Transverse colon (tissue), 4 donors: ENCODE data around the gene C2CD3. TPM values are rescaled to one million over a fixed set of nuclear protein-coding genes. Genes with fewer than 3 reads are reported as not detected.
A peak's percentile ranks its signal among the peaks of the same experiment; 100 is the strongest.

ENCODE experiments used
- DNase-seq: peaks from one replicate; pipeline ENCODE4 v3.0.0-alpha.2; 2019
- H3K27ac ChIP-seq, 4 donors: fragments of 200-600 bp; sonication (generic); 2 replicates each; pipeline ENCODE4 v1.5.1; 2016 to 2018; ENCODE audit warnings: inconsistent platforms in 4 of 4
- H3K27me3 ChIP-seq: fragments of 200-600 bp; sonication (generic); 2 replicates; pipeline ENCODE4 v1.5.1; 2017; ENCODE audit warnings: inconsistent platforms
- H3K36me3 ChIP-seq, 4 donors: fragments of 200-600 bp; sonication (generic); 2 replicates each; pipeline ENCODE4 v1.5.1; 2017 to 2019; ENCODE audit warnings: inconsistent platforms in 4 of 4
- H3K4me1 ChIP-seq, 4 donors: fragments of 200-600 bp; sonication (generic); 2 replicates each; pipeline ENCODE4 v1.5.1; 2017 to 2020; ENCODE audit warnings: inconsistent platforms in 4 of 4
- H3K4me3 ChIP-seq, 4 donors: fragments of 200-600 bp; sonication (generic); 1 replicate in 1 of 4; 2 replicates in 3 of 4; pipeline versions ENCODE4 v1.5.1 to v1.6.1; 2017 to 2019; ENCODE audit warnings: inconsistent platforms in 4 of 4
- H3K9me3 ChIP-seq, 2 donors: fragments of 200-600 bp; sonication (generic); 2 replicates each; pipeline ENCODE4 v1.5.1; 2017 to 2019; ENCODE audit warnings: inconsistent platforms in 2 of 2
- CTCF ChIP-seq, 5 experiments: fragments of 200-600 bp in 3 of 5; fragments of 450-650 bp in 2 of 5; sonication (generic) in 3 of 5; IDR thresholded peaks; 1 replicate in 2 of 5; 2 replicates in 3 of 5; pipeline ENCODE4 v1.5.1; 2016 to 2017; ENCODE audit warnings: antibody characterized with exemption in 5 of 5, inconsistent platforms in 3 of 5, mild to moderate bottlenecking in 2 of 5, moderate library complexity in 1 of 5
- EP300 ChIP-seq: sonication (generic); formaldehyde crosslinking; IDR thresholded peaks from one replicate; pipeline ENCODE4 v1.6.1; 2017; ENCODE audit warnings: antibody characterized with exemption, low read depth
- POLR2A ChIP-seq: fragments of 450-650 bp; IDR thresholded peaks from one replicate; pipeline ENCODE4 v1.6.1; 2016; ENCODE audit warnings: antibody characterized with exemption, mild to moderate bottlenecking, moderate library complexity
- POLR2AphosphoS5 ChIP-seq, 3 donors: sonication (generic); formaldehyde crosslinking; IDR thresholded peaks; one replicate each; pipeline ENCODE4 v1.6.1; 2016; ENCODE audit warnings: antibody characterized with exemption in 3 of 3
- WGBS, 2 donors: methylation state at CpG; one replicate each; pipeline ENCODE4 v1.1.5; 2018; ENCODE audit warnings: low coverage in 1 of 2; 5-methylcytosine and 5-hydroxymethylcytosine counted together
- in situ Hi-C, 4 donors: fragments of 200-750 bp; cut with MboI; loops; one replicate each; pipeline versions ENCODE4 v1.15.0 to v1.15.1; 2017; ENCODE audit warnings: low sequenced_read_pairs in 3 of 4, low pct_ligation_motif_present in 1 of 4, low pct_unique_long_range_greater_than_20kb in 1 of 4
- intact Hi-C: fragments of 100-400 bp; cut with DNase I; formaldehyde crosslinking; loops from one replicate; pipeline ENCODE4 v1.15.1; 2023; ENCODE audit warnings: low total_unique reads
- total RNA-seq, 4 donors: library from RNA; depleted of rRNA; stranded (reverse); fragments of >200 nt; gene quantifications; one replicate each; pipeline ENCODE4 v1.1.0, GENCODE V29; 2016

Gene C2CD3
- total RNA-seq, 4 donors from 2014 or later: 22.2 to 52.5 (median 37.4) TPM

- H3K27ac ChIP-seq: peak overlapping the region; percentile 88 to 89 (median 88)
- in situ Hi-C loops: no loop called here
- no peaks in the 10 kb centered on the region for H3K36me3 ChIP-seq
- TF ChIP-seq CTCF (IDR thresholded peaks at IDR 0.05) (no peak), POLR2AphosphoS5 (IDR thresholded peaks at IDR 0.05) (no peak), EP300 (no peak), POLR2A (no peak)
- no peak overlapping the region for H3K4me3 ChIP-seq
- intact Hi-C loops: loop anchor here (10.0 kb wide), 1 partner anchor 55 kb away; no protein-coding TSS in a partner anchor
- WGBS, 2 donors: 75 to 79% methylated on average over 4 of the region's 4 CpGs
- no peaks in the 10 kb centered on the region for H3K27me3 ChIP-seq
- no peak for DNase-seq
- no peaks in the 10 kb centered on the region for H3K9me3 ChIP-seq
- peaks cover 20 to 38% (median 28%) of the 10 kb centered on the region in 4 donors for H3K4me1 ChIP-seq
Measured at GRCh38 chr11:74019860-74020259, 150.9 kb downstream of the C2CD3 start.

- WGBS, 2 donors: 0 to 55% methylated on average over 1 to 4 of the region's 4 CpGs
- no peak for DNase-seq
- TF ChIP-seq CTCF (IDR thresholded peaks at IDR 0.05): no peak
- TF ChIP-seq EP300: no peak
- no peak for TF ChIP-seq POLR2AphosphoS5 (IDR thresholded peaks at IDR 0.05)
- TF ChIP-seq POLR2A: no peak
- Histone ChIP-seq H3K9me3 (no peaks in the 10 kb centered on the region), H3K36me3 (no peaks in the 10 kb centered on the region), H3K4me1 (peaks cover 20 to 33% (median 28%) of the 10 kb centered on the region in 4 donors), H3K4me3 (no peak overlapping the region), H3K27ac (peak overlapping the region; percentile 88 to 89 (median 88)), H3K27me3 (no peaks in the 10 kb centered on the region)
- in situ Hi-C loops (no loop called here), intact Hi-C loops (no loop called here)
Measured at GRCh38 chr11:74019104-74019738, 151.6 kb downstream of the C2CD3 start.

DNA sequence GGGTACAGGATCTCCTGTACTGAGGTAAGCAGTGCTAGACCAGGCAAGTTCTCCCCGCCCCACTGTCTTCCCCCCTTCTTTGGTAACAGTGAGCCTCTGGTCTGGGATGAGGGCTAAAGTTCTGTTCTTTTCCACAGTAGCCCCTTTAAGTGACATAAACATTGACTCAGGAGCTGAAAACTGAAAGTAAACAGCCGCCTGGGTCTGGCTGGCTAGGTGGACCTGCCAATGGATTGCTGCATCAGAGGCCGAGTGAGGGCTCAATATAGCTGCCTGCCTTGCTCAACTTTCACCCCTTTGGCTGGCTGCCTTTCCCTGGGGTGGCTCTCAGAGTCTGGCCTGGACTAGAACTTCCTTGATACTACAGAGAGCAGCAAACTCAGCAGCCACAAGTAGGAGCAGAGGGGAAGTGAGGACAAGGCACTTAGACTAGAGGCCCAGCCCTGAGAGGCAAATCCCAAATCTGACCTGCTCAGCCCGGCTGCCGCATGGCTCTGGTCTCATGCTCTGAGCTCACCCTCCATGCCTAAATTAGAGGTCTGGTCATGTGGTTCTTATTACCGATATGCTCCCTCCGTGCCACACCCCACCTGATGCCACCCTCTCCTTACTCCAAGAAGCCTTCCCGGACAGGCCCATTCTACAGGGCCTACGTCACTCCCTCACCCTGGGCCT is 152.3 kb downstream of the C2CD3 start:
- 45% methylated on average over 9 of the region's 9 CpGs; no CpG with 5 or more reads in 1 of the 2 donors for WGBS, 2 donors
- peak; percentile 93 for DNase-seq
- intact Hi-C loops: no loop called here
- Histone ChIP-seq H3K4me1 (peaks cover 20 to 33% (median 28%) of the 10 kb centered on the region in 4 donors), H3K36me3 (no peaks in the 10 kb centered on the region), H3K27ac (peak overlapping the region; percentile 88 to 89 (median 88)), H3K4me3 (no peak overlapping the region), H3K9me3 (no peaks in the 10 kb centered on the region), H3K27me3 (no peaks in the 10 kb centered on the region)
- in situ Hi-C loops: no loop called here
- no peak for TF ChIP-seq POLR2A
- TF ChIP-seq POLR2AphosphoS5 (IDR thresholded peaks at IDR 0.05): peak; percentile 31 to 75 (median 71)
- TF ChIP-seq CTCF (IDR thresholded peaks at IDR 0.05): no peak
- TF ChIP-seq EP300: no peak

GRCh38 chr11:74017631-74018030 is 153.2 kb downstream of the C2CD3 start:
- Histone ChIP-seq H3K9me3 (no peaks in the 10 kb centered on the region), H3K4me1 (peaks cover 20 to 33% (median 28%) of the 10 kb centered on the region in 4 donors), H3K27ac (peak overlapping the region; percentile 88 to 89 (median 88)), H3K27me3 (no peaks in the 10 kb centered on the region), H3K36me3 (no peaks in the 10 kb centered on the region), H3K4me3 (no peak overlapping the region)
- no peak for TF ChIP-seq POLR2AphosphoS5 (IDR thresholded peaks at IDR 0.05)
- TF ChIP-seq POLR2A: no peak
- no peak for TF ChIP-seq CTCF (IDR thresholded peaks at IDR 0.05)
- no peak for TF ChIP-seq EP300
- WGBS, 2 donors: 80 to 89% methylated on average over 3 of the region's 3 CpGs
- no peak for DNase-seq
- intact Hi-C loops (no loop called here), in situ Hi-C loops (no loop called here)
